Lower lobe of right lung (tissue), 2 donors: ENCODE data around the gene ANKRD34A. TPM values are rescaled to one million over a fixed set of nuclear protein-coding genes. Genes with fewer than 3 reads are reported as not detected.

Source experiments
- ATAC-seq, 2 donors: fragments of 200-7000 bp; cut with Tn5 transposase; one replicate each; pipeline ENCODE4 v1.9.1; 2020 to 2022; ENCODE audit warnings: mild to moderate bottlenecking in 2 of 2, moderate library complexity in 2 of 2
- DNase-seq: peaks from one replicate; pipeline ENCODE4 v3.0.0-alpha.2; 2020
- H3K27ac ChIP-seq: fragments of 200-600 bp; one replicate; pipeline ENCODE4 v1.8.0; 2022
- H3K27me3 ChIP-seq: fragments of 200-600 bp; one replicate; pipeline ENCODE4 v1.8.0; 2022; ENCODE audit warnings: low read depth
- H3K36me3 ChIP-seq: fragments of 200-600 bp; one replicate; pipeline ENCODE4 v1.8.0; 2022; ENCODE audit warnings: mild to moderate bottlenecking
- H3K4me1 ChIP-seq: fragments of 200-600 bp; one replicate; pipeline ENCODE4 v1.8.0; 2022
- H3K4me3 ChIP-seq: fragments of 200-600 bp; one replicate; pipeline ENCODE4 v1.8.0; 2022; ENCODE audit warnings: mild to moderate bottlenecking
- H3K9me3 ChIP-seq: fragments of 200-600 bp; one replicate; pipeline ENCODE4 v1.8.0; 2022
- intact Hi-C: fragments of 100-400 bp; cut with DNase I; formaldehyde crosslinking; loops from one replicate; pipeline ENCODE4 v1.11.0; 2022
- long read RNA-seq: library from polyadenylated mRNA; unstranded; transcript quantifications from one replicate; pipeline ENCODE4 v2.0.0, GENCODE V29; 2021
- total RNA-seq: library from RNA; stranded (reverse); fragmentation: NEBNext Ultra II Directional; extraction: Animal tissue kit (Norgen Biotek cat#: 25700); gene quantifications from one replicate; pipeline ENCODE4 v1.2.1, GENCODE V29; 2021
- TF ChIP-seq, protein P1 (sequence below): fragments of 200-600 bp; IDR thresholded peaks from one replicate; pipeline ENCODE4 v1.8.0; 2022; ENCODE audit warnings: antibody characterized with exemption, mild to moderate bottlenecking
- donor health status: DM: no; HTN: yes; CAD: no; lungs with severe emphysema.

The ANKRD34A gene
- total RNA-seq, result 0.41 TPM
- long read RNA-seq, result 0 reads

DNA sequence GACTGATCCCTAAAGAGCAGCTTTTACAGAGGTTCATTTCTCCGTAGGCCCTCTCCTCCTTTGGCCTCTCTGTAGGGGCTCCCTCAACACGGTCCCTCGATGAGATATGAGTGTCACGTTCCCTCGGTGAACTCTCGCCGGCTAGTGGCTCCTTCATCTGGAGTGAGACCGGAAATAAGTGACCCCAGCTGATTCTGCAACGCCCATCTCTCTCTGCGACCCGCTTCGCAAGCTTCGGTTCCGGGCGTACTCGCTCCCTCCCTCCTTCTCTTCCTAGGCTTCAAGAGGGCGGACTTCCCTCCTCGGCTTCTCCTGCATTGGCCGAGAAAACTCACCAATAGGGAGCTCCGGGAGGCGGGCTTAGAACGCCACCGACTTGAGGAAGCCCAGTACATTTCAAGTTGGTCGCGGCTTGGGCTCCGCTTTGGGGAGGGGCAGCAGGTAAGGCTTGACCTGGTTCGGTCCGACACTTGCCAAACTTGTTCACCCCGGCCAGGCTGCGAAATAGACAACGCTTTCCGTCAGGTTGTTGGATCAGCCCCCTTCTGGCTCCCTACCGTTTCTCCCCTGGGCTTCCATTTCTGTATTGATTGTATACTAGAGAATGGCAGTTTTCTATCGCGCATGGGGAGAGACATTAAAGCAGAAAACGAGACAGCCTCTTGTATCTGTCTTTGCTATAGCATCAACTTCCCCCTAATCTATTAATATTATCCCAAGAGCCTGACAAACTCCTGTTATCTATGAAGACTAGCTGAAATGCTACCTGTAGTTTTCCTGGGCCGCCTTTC, at the start of gene ANKRD34A, which contains the start of gene POLR3GL:
Gene ANKRD34A (minus strand): TSS at position 248 of the 791 bp plus-strand sequence. CDS start 2,816 bp downstream, outside the sequence.
Gene POLR3GL (plus strand): TSS at position 363 of the 791 bp plus-strand sequence. CDS start 10,176 bp downstream, outside the sequence.
- TF ChIP-seq, protein P1, sequence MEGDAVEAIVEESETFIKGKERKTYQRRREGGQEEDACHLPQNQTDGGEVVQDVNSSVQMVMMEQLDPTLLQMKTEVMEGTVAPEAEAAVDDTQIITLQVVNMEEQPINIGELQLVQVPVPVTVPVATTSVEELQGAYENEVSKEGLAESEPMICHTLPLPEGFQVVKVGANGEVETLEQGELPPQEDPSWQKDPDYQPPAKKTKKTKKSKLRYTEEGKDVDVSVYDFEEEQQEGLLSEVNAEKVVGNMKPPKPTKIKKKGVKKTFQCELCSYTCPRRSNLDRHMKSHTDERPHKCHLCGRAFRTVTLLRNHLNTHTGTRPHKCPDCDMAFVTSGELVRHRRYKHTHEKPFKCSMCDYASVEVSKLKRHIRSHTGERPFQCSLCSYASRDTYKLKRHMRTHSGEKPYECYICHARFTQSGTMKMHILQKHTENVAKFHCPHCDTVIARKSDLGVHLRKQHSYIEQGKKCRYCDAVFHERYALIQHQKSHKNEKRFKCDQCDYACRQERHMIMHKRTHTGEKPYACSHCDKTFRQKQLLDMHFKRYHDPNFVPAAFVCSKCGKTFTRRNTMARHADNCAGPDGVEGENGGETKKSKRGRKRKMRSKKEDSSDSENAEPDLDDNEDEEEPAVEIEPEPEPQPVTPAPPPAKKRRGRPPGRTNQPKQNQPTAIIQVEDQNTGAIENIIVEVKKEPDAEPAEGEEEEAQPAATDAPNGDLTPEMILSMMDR, result no peak
- Histone ChIP-seq H3K27ac (peak within 1 kb of the TSS; percentile 85), H3K9me3 (no peaks in the 10 kb centered on the region), H3K36me3 (no peaks in the 10 kb centered on the region), H3K4me3 (peak within 1 kb of the TSS; percentile 66), H3K4me1 (peaks cover 51% of the 10 kb centered on the region), H3K27me3 (no peaks in the 10 kb centered on the region)
- peak; percentile 99 for DNase-seq
- peak; percentile 95 to 96 for ATAC-seq
- intact Hi-C loops, result no loop called here

DNA sequence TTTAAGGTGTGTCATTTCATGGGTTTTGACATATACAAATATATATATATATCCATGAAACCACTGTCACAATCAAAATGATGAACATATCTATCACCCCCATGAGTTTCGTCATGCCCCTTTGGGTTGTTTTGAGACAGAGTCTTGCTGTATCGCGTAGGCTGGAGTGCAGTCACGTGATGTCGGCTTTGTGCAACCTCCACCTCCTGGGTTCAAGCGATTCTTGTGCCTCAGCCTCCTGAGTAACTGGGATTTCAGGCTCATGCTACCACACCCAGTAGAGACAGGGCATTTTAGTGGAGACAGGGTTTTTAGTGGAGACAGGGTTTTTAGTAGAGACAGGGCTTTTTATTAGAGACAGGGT, 49.2 kb upstream of the ANKRD34A start:
- no peak overlapping the region for H3K4me3 ChIP-seq
- H3K27ac ChIP-seq, result no peak overlapping the region
- no peak for DNase-seq
- H3K4me1 ChIP-seq, result peaks cover 41% of the 10 kb centered on the region
- intact Hi-C loops, result loop anchor here (5.0 kb wide), 1 partner anchor 36 kb away; no protein-coding TSS in a partner anchor
- TF ChIP-seq, protein P1, result no peak
- H3K9me3 ChIP-seq, result no peaks in the 10 kb centered on the region
- no peak for ATAC-seq
- no peaks in the 10 kb centered on the region for H3K36me3 ChIP-seq
- no peaks in the 10 kb centered on the region for H3K27me3 ChIP-seq

DNA sequence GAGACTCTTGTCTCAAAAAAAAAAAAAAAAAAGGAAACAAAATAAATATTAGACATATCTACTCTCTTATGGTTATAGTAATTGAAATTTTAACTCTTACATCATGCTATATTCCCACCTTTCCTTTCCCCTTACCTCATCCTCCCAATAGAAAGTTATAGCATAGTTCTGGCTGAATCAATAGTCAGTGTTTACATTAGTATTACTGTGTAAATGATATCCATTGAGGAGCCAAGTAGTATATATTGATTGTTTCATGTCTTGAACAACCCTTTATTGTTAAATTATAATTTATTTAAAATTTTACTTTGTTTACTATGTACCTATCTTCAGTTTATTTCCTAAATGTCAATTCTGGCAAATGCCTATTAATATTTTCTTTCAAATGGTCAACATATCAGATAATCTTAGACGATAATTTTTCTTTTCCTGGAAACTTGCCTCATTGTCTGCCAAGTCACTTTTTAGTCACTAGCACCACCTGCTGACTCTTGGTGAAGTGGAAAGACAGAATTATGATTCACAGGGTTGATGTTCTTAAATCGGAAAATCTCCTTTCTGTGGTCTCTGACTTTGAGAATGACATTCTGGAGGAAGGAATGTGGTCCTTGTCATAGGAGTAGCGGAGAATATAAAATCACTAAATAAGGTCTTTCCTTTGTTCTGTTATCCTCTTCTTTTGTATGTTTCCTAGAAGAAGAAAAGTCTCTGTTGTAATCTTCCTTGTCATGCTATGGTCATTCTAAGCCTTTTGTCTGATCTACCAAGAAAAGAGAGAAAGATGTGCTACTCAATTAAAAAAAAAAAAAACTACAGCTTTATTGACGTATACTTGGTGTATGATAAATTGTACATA, 48.6 kb upstream of the ANKRD34A start:
- DNase-seq (no peak), ATAC-seq (peak; percentile 38 to 58)
- TF ChIP-seq, protein P1, result peak; percentile 76
- H3K4me1 ChIP-seq, result peaks cover 46% of the 10 kb centered on the region
- no peaks in the 10 kb centered on the region for H3K36me3 ChIP-seq
- H3K9me3 ChIP-seq, result no peaks in the 10 kb centered on the region
- intact Hi-C loops, result loop anchor here (5.0 kb wide), 1 partner anchor 36 kb away; no protein-coding TSS in a partner anchor
- no peaks in the 10 kb centered on the region for H3K27me3 ChIP-seq
- H3K27ac ChIP-seq, result no peak overlapping the region
- no peak overlapping the region for H3K4me3 ChIP-seq

DNA sequence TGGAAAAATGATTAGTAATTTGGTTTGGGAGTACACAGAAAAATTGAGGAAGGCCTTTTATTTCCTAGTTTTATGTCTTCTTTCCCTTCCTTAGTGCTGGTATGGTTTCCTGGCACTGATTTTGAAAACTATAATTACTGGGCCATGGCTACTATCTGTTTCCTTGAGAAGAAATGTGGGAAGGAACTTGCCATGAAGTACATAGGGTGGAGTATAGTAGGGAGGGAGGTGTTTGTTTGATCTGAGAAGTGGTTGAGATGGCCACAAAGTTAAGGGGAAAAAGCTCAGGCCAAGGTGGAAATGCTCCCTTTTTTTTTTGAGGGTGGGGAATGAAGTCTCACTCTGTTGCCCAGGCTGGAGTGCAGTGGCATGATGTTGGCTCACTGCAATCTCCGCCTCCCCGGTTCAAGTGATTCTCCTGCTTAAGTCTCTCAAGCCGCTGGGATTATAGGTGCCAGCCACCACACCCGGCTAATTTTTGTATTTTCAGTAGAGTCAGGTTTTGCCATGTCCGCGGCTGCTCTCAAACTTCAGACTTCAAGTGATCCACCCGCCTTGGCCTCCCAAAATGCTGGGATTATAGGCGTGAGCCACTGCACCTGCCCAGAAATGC, 45.9 kb upstream of the ANKRD34A start:
- Histone ChIP-seq H3K4me1 (peaks cover 67% of the 10 kb centered on the region), H3K36me3 (no peaks in the 10 kb centered on the region), H3K9me3 (no peaks in the 10 kb centered on the region), H3K27me3 (no peaks in the 10 kb centered on the region), H3K4me3 (peak overlapping the region; percentile 14), H3K27ac (peak overlapping the region; percentile 77)
- intact Hi-C loops, result loop anchor here (5.0 kb wide), 1 partner anchor 33 kb away; no protein-coding TSS in a partner anchor
- TF ChIP-seq, protein P1, result no peak
- DNase-seq (peak; percentile 68), ATAC-seq (peak; percentile 75 to 84)
